ENCODE measurements around the gene TCAP.

- TF ChIP-seq, protein P1, sequence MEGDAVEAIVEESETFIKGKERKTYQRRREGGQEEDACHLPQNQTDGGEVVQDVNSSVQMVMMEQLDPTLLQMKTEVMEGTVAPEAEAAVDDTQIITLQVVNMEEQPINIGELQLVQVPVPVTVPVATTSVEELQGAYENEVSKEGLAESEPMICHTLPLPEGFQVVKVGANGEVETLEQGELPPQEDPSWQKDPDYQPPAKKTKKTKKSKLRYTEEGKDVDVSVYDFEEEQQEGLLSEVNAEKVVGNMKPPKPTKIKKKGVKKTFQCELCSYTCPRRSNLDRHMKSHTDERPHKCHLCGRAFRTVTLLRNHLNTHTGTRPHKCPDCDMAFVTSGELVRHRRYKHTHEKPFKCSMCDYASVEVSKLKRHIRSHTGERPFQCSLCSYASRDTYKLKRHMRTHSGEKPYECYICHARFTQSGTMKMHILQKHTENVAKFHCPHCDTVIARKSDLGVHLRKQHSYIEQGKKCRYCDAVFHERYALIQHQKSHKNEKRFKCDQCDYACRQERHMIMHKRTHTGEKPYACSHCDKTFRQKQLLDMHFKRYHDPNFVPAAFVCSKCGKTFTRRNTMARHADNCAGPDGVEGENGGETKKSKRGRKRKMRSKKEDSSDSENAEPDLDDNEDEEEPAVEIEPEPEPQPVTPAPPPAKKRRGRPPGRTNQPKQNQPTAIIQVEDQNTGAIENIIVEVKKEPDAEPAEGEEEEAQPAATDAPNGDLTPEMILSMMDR (optimal IDR thresholded peaks at IDR 0.05 in 1 of 3, IDR thresholded peaks at IDR 0.05 in 1 of 3, conservative IDR thresholded peaks at IDR 0.05 in 1 of 3; ENCODE audit: extremely low read depth in 1 of 3, insufficient read depth in 2 of 3, low read length in 3 of 3), result no peak
- TF ChIP-seq EZH2 (IDR thresholded peaks at IDR 0.05; ENCODE audit: low read length), result no peak
Measured at GRCh38 chr17:39666601-39667261, 1.6 kb downstream of the TCAP start.

Measured in keratinocyte (primary cell).